Activated naive CD8-positive, alpha-beta T cell treated with anti-CD3 and anti-CD28 coated beads, Interleukin-2, amount 50 U/mL, for 24 hours (primary cell): ENCODE measurements around the gene ZNF80.

Experiments
- ATAC-seq: fragments of 150-1000 bp; cut with Tn5 transposase; one replicate; pipeline ENCODE4 v1.10.0; 2021
- DNase-seq: peaks from one replicate; pipeline ENCODE4 v3.0.0; 2021
- H3K27ac Mint-ChIP-seq: one replicate; pipeline ENCODE4 v1.8.0; 2021; ENCODE audit warnings: mild to moderate bottlenecking, mixed read lengths
- H3K27me3 Mint-ChIP-seq: one replicate; pipeline ENCODE4 v1.8.0; 2021; ENCODE audit warnings: mixed read lengths
- H3K36me3 Mint-ChIP-seq: one replicate; pipeline ENCODE4 v1.8.0; 2021; ENCODE audit warnings: low read depth, mixed read lengths
- H3K4me1 Mint-ChIP-seq: one replicate; pipeline ENCODE4 v1.8.0; 2021; ENCODE audit warnings: mixed read lengths
- H3K4me3 Mint-ChIP-seq: one replicate; pipeline ENCODE4 v1.8.0; 2021; ENCODE audit warnings: mild to moderate bottlenecking, moderate library complexity, mixed read lengths
- H3K9me3 Mint-ChIP-seq: one replicate; pipeline ENCODE4 v1.8.0; 2021; ENCODE audit warnings: mixed read lengths

ZNF80 gene

DNA sequence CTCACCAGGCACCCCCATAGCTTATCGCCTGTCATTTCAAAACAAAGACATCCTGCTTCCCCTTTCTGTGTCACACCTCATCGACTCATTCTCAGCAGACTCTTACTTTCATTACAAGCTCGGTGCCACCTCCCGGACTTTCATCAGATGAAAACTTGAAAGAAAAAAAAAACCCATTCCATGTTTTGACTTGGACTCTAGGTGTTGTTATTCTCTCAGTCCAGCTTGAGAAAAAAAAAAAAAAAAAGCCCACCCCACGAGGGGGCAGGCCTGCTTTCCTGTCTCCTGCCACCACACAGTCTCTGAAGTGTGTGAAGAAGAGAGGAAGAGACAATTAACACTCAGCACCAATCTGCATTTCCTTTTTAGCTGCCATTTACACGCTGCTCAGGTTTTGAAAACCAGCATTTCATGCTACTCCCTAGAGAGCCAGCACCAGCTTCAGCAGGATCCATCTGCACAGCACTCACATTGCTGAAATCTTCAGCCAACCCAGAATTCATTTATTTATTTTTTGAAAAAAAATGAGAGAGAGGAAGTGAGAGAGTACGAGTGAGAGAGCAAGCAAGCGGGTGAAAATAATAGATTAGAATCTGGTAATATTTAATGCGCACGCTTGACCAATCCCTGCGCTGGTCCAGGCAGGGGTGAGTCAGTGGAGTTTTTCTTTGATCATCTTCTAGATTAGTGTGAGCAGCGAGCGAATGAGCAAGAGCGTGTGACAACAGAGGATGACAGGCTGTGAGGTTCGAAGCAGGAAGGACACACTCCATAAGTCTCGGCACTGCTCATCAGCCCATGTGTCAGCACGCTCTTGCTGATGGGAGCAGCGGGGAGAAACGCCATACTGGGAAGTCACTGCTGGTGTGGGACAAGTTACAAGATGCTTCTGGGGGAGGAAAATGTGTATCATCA lies 23.5 kb downstream of the ZNF80 start:
- ATAC-seq, result peak; percentile 81
- DNase-seq, result peak; percentile 76
- Mint-ChIP-seq H3K4me1 (peaks cover 2% of the 10 kb centered on the region), H3K27me3 (no peaks in the 10 kb centered on the region), H3K4me3 (no peak overlapping the region), H3K27ac (no peak overlapping the region), H3K9me3 (peaks cover 9% of the 10 kb centered on the region), H3K36me3 (peaks cover 18% of the 10 kb centered on the region)

DNA sequence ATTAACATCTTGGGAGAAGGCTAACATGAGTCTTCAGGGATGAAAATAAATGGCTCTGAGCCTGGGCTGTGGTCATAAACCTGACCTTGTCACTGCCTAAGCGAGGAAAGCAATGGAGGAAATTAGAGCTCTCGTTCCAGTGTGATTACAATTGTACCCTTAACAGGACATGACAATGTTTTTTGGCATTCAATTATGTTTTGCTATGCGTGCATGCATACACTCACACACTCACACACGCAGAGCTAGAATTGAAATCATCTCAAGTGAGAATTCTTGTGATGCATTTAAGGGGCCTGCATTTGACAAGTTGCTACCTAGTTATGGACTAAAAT lies 24.1 kb downstream of the ZNF80 start:
- peaks cover 17% of the 10 kb centered on the region for H3K36me3 Mint-ChIP-seq
- no peak overlapping the region for H3K4me3 Mint-ChIP-seq
- DNase-seq, result no peak
- no peaks in the 10 kb centered on the region for H3K27me3 Mint-ChIP-seq
- no peak for ATAC-seq
- H3K27ac Mint-ChIP-seq, result no peak overlapping the region
- peaks cover 8% of the 10 kb centered on the region for H3K4me1 Mint-ChIP-seq
- peaks cover 9% of the 10 kb centered on the region for H3K9me3 Mint-ChIP-seq

DNA sequence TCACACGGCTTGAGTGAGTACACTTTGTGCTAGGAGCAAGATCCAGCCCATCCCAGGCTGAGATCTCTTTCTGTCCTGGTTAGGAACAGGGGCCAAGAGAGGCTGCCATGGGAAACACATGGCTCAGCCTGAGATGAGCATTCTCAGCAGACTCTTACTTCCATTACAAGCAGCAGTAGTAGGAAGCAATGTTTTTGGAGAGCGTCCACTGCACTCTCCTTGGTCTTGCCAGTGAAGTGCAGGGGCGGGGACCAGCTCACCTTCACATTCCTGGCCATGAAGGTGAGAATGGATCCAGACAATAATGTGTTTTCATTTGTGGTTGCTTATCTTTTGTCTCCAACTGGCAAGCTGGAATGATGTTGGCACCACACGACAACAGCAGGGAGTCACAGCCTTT lies 24.7 kb downstream of the ZNF80 start:
- ATAC-seq (no peak), DNase-seq (no peak)
- H3K27me3 Mint-ChIP-seq, result no peaks in the 10 kb centered on the region
- H3K4me1 Mint-ChIP-seq, result peaks cover 13% of the 10 kb centered on the region
- peaks cover 9% of the 10 kb centered on the region for H3K9me3 Mint-ChIP-seq
- H3K36me3 Mint-ChIP-seq, result peaks cover 12% of the 10 kb centered on the region
- no peak overlapping the region for H3K4me3 Mint-ChIP-seq
- no peak overlapping the region for H3K27ac Mint-ChIP-seq

DNA sequence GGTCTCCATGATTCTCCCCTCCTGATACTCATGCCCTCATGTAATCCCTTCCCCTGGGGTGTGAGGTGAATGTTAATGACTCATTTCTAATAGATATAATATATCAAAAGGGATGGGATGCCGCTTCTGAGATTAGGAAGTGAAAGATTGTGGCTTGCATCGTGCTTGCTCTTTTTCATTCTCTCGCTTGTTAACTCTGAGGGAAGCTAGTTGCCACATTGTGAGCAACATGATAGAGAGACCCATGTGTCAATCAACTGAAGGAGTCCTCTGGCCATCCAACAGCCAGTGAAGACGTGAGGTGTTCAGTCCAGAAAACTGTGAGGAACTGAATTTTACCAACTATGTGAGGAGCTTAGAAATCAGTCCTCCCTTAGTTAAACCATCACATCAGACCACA lies 29.6 kb downstream of the ZNF80 start:
- Mint-ChIP-seq H3K36me3 (peaks cover 6% of the 10 kb centered on the region), H3K9me3 (peaks cover 13% of the 10 kb centered on the region), H3K4me3 (no peak overlapping the region), H3K4me1 (peaks cover 33% of the 10 kb centered on the region), H3K27me3 (no peaks in the 10 kb centered on the region), H3K27ac (peak overlapping the region; percentile 33)
- DNase-seq (no peak), ATAC-seq (peak; percentile 35)

DNA sequence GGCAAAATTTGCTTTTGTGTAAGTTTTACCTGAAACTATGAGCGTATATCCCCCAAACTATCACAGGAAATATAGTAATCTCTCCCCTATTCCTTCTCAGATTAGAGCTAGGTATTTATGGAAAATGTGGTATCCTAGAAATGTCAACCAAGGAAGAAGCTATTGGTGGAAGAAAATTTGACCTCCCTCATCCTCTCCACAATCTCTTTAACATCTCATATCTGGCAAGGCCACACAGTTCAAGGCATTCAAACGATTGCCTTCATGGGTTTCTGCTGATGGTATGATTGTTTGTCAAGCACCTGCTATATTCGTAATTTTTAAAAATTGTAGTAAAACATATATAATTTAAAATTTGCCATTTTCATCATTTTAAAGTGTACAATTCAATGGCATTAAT lies 31.0 kb downstream of the ZNF80 start:
- no peak for DNase-seq
- Mint-ChIP-seq H3K9me3 (peaks cover 13% of the 10 kb centered on the region), H3K36me3 (peaks cover 6% of the 10 kb centered on the region), H3K4me3 (no peak overlapping the region), H3K27ac (peak overlapping the region; percentile 50), H3K4me1 (peaks cover 33% of the 10 kb centered on the region), H3K27me3 (no peaks in the 10 kb centered on the region)
- ATAC-seq, result peak; percentile 76

DNA sequence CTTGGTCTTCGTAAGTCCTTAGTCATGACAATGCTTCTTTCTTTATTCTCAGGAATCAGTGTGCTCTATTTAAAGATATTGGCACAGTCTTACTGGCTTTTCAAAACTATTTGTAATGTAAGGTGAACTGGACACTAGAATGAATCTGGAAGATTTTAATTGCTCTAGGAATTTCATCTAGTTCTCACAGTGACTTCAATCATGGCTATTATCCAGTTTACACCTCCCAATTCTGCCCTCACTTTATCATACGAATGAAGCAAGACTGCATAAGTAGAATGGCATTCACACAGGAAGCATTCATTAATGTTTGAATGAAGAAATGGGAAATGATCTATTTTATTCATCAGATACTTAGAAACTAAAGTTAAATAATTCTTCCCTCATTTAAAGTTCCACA lies 31.8 kb downstream of the ZNF80 start:
- Mint-ChIP-seq H3K36me3 (peaks cover 5% of the 10 kb centered on the region), H3K9me3 (peaks cover 12% of the 10 kb centered on the region), H3K4me1 (peaks cover 33% of the 10 kb centered on the region), H3K27me3 (no peaks in the 10 kb centered on the region), H3K27ac (peak overlapping the region; percentile 4), H3K4me3 (no peak overlapping the region)
- ATAC-seq, result no peak
- DNase-seq, result no peak

DNA sequence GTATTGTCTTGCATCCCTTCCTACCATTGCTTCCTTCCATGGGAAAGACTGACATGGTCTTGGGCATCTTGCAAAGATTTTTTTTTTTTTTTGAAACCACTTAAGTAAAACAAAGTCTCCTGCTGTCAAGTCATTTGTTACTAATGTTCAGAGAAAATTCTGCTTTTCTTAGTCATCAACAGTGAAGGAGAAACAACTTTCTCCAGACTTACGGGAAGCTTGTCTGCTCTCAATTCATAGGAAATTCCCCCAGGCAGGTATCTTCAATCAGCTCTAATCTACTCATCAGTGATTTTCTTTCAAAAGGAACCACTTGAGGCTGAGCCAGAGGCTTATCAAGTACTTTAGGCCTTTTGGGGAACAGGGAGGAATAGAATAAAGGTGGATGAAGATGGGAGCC lies 42.6 kb downstream of the ZNF80 start:
- H3K27me3 Mint-ChIP-seq, result no peaks in the 10 kb centered on the region
- no peak overlapping the region for H3K4me3 Mint-ChIP-seq
- H3K27ac Mint-ChIP-seq, result no peak overlapping the region
- no peak for ATAC-seq
- no peak for DNase-seq
- no peaks in the 10 kb centered on the region for H3K36me3 Mint-ChIP-seq
- peaks cover 4% of the 10 kb centered on the region for H3K4me1 Mint-ChIP-seq
- no peaks in the 10 kb centered on the region for H3K9me3 Mint-ChIP-seq

DNA sequence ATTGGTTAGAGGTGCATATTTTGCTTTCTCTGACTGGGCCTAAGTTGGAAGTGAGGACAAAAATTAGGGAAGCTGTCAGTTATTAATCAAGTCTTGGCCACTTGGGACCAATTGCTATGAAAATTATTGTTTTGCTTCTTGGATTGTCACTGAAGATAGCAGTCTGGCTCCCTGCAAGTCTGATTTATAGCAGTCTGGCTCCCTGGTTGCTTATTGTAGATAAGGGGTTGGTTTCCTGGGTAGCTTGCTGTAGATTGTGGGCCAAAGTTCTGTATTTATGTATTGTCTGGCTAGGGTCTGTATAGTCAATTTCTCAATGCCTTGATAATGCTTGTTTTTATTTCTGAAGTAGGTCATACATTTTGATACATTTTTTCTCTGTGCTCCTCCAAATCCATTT lies 45.2 kb downstream of the ZNF80 start:
- H3K27me3 Mint-ChIP-seq, result no peaks in the 10 kb centered on the region
- no peaks in the 10 kb centered on the region for H3K9me3 Mint-ChIP-seq
- H3K27ac Mint-ChIP-seq, result no peak overlapping the region
- no peaks in the 10 kb centered on the region for H3K36me3 Mint-ChIP-seq
- no peak overlapping the region for H3K4me3 Mint-ChIP-seq
- H3K4me1 Mint-ChIP-seq, result peaks cover 4% of the 10 kb centered on the region
- DNase-seq (no peak), ATAC-seq (no peak)

DNA sequence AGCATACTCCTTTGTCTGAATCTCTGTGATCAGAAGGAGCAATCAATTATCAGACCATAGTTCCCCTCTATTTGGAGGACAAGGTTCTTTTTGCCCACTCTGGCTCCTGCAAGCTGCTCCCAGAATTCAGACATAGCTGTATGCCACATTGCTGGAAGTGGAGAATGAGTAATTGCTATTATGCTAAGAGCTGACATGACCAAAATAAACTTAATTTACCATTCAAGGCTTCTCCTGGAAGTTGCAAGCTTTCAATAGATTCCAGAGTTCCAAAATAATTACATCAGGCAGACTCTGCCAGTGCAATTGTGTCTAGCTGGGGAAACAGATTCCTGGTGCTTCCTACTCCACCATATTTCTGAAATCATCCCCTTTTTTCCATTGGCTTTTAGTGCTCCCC lies 50.9 kb downstream of the ZNF80 start:
- Mint-ChIP-seq H3K27ac (no peak overlapping the region), H3K27me3 (peaks cover 2% of the 10 kb centered on the region), H3K9me3 (peaks cover 20% of the 10 kb centered on the region), H3K4me1 (no peaks in the 10 kb centered on the region), H3K36me3 (peaks cover 5% of the 10 kb centered on the region), H3K4me3 (no peak overlapping the region)
- ATAC-seq (no peak), DNase-seq (no peak)
